SK-N-SH (cell line): ENCODE data around the gene POLA1. TPM values are rescaled to one million over a fixed set of nuclear protein-coding genes. Genes with fewer than 3 reads are reported as not detected.

Experiments used
- CTCF ChIA-PET: fragments of 300-600, 350-600 bp; formaldehyde crosslinking; extraction: SDS; loops from one replicate; lab custom pipeline; 2021; lab: Yijun Ruan, JAX
- POLR2A ChIA-PET: fragments of 350-600 bp; sonication (Branson Sonifier 250); formaldehyde crosslinking; extraction: SDS; loops from one replicate; lab custom pipeline; 2020; ENCODE audit warnings: antibody characterized with exemption, inconsistent platforms; lab: Yijun Ruan, JAX
- DNase-seq: peaks from one replicate; pipeline ENCODE4 v3.0.0; 2012
- H2AFZ ChIP-seq: fragments of 200-600 bp; sonication (generic); 2 replicates; pipeline ENCODE4 v1.8.1; 2016; ENCODE audit warnings: antibody characterized with exemption, mild to moderate bottlenecking, low read depth
- H3F3A ChIP-seq: fragments of 200-600 bp; sonication (generic); replicated peaks from 2 replicates; pipeline ENCODE3; 2016; ENCODE audit warnings: antibody characterized with exemption, mild to moderate bottlenecking; ENCODE audit not compliant: insufficient read depth
- H3K27ac ChIP-seq, 2 experiments: fragments of 200-500 bp in 1 of 2; fragments of 200-600 bp in 1 of 2; sonication (Bioruptor generic) in 1 of 2; sonication (generic), shearing (Covaris generic) in 1 of 2; 2 replicates each; pipeline versions ENCODE4 v1.5.1 to v1.6.1; 2014 to 2016; ENCODE audit warnings: low read depth in 2 of 2, inconsistent platforms in 1 of 2, low read length in 1 of 2, mild to moderate bottlenecking in 1 of 2, mixed read lengths in 1 of 2
- H3K27me3 ChIP-seq: fragments of 200-600 bp; sonication (generic), shearing (Covaris generic); 2 replicates; pipeline ENCODE4 v1.6.1; 2016; ENCODE audit warnings: mixed run types; ENCODE audit not compliant: insufficient read depth
- H3K36me3 ChIP-seq, 2 experiments: fragments of 200-500 bp in 1 of 2; fragments of 200-600 bp in 1 of 2; sonication (Bioruptor generic) in 1 of 2; sonication (generic) in 1 of 2; replicated peaks in 1 of 2; 2 replicates each; pipeline versions ENCODE3 to v1.5.1; 2014 to 2016; ENCODE audit warnings: low read length in 1 of 2, mild to moderate bottlenecking in 1 of 2; ENCODE audit not compliant: insufficient read depth in 2 of 2, control insufficient read depth in 1 of 2
- H3K4me1 ChIP-seq, 2 experiments: fragments of 200-500 bp in 1 of 2; fragments of 200-600 bp in 1 of 2; sonication (Bioruptor generic) in 1 of 2; sonication (generic), shearing (Covaris generic) in 1 of 2; 2 replicates each; pipeline versions ENCODE4 v1.5.1 to v1.6.1; 2014 to 2016; ENCODE audit warnings: low read depth in 1 of 2, low read length in 1 of 2, mixed run types in 1 of 2; ENCODE audit not compliant: insufficient read depth in 2 of 2, control insufficient read depth in 1 of 2
- H3K4me2 ChIP-seq: fragments of 200-600 bp; sonication (generic), shearing (Covaris generic); 2 replicates; pipeline ENCODE4 v1.6.1; 2017; ENCODE audit warnings: mixed run types
- H3K4me3 ChIP-seq, 2 experiments: fragments of 200-500 bp in 1 of 2; fragments of 200-600 bp in 1 of 2; sonication (Bioruptor generic) in 1 of 2; sonication (generic), shearing (Covaris generic) in 1 of 2; 2 replicates each; pipeline versions ENCODE4 v1.5.1 to v1.8.1; 2014 to 2016; ENCODE audit warnings: low read depth in 2 of 2, inconsistent platforms in 1 of 2, low read length in 1 of 2, mild to moderate bottlenecking in 1 of 2, mixed read lengths in 1 of 2, moderate library complexity in 1 of 2
- H3K79me2 ChIP-seq: fragments of 200-600 bp; sonication (generic); 2 replicates; pipeline ENCODE4 v1.8.1; 2017; ENCODE audit warnings: mild to moderate bottlenecking; ENCODE audit not compliant: insufficient read depth
- H3K9ac ChIP-seq: fragments of 200-600 bp; sonication (generic); 2 replicates; pipeline ENCODE4 v1.6.1; 2017; ENCODE audit warnings: mixed run types
- H3K9me2 ChIP-seq: fragments of 200-600 bp; sonication (generic); 2 replicates; pipeline ENCODE4 v1.6.1; 2017; ENCODE audit warnings: mixed run types
- H3K9me3 ChIP-seq: fragments of 200-600 bp; sonication (generic); 2 replicates; pipeline ENCODE4 v1.6.1; 2017; ENCODE audit warnings: mixed run types, mild to moderate bottlenecking, moderate library complexity
- H4K20me1 ChIP-seq: fragments of 200-600 bp; sonication (generic); 2 replicates; pipeline ENCODE4 v1.6.1; 2017; ENCODE audit warnings: mild to moderate bottlenecking, mixed run types; ENCODE audit not compliant: insufficient read depth
- FOXJ3 ChIP-seq: sonication (generic); formaldehyde crosslinking; IDR thresholded peaks from 2 replicates; pipeline ENCODE4 v1.5.1; 2020; ENCODE audit warnings: mild to moderate bottlenecking, missing genetic modification reagents
- FOXM1 ChIP-seq: IDR thresholded peaks from 2 replicates; pipeline ENCODE4 v1.4.0; 2012; ENCODE audit warnings: low read depth, mild to moderate bottlenecking
- MXI1 ChIP-seq: IDR thresholded peaks from 2 replicates; pipeline ENCODE4 v1.6.1; 2012; ENCODE audit warnings: mild to moderate bottlenecking, low read depth, low read length, improper control_type of control experiment
- NFIC ChIP-seq: IDR thresholded peaks from 2 replicates; pipeline ENCODE4 v1.4.0; 2012; ENCODE audit warnings: borderline replicate concordance
- RAD21 ChIP-seq: IDR thresholded peaks from 2 replicates; pipeline ENCODE4 v1.6.1; 2012; ENCODE audit warnings: mild to moderate bottlenecking, low read length
- RFX5 ChIP-seq: IDR thresholded peaks from 2 replicates; pipeline ENCODE4 v1.6.1; 2012; ENCODE audit warnings: mild to moderate bottlenecking, improper control_type of control experiment, low read length
- RXRA ChIP-seq: IDR thresholded peaks from 2 replicates; pipeline ENCODE4 v1.4.0; 2012; ENCODE audit warnings: low read depth, mild to moderate bottlenecking, borderline replicate concordance
- SIN3A ChIP-seq: IDR thresholded peaks from 2 replicates; pipeline ENCODE4 v1.6.1; 2012; ENCODE audit warnings: low read depth, mild to moderate bottlenecking, low read length, moderate library complexity, borderline replicate concordance
- TAF1 ChIP-seq: IDR thresholded peaks from 2 replicates; pipeline ENCODE4 v1.6.1; 2012; ENCODE audit warnings: low read depth, mild to moderate bottlenecking, low read length, moderate library complexity, borderline replicate concordance
- YY1 ChIP-seq: IDR thresholded peaks from 2 replicates; pipeline ENCODE4 v1.4.0; 2012; ENCODE audit warnings: low read depth, mild to moderate bottlenecking
- WGBS: methylation state at CpG from one replicate; pipeline ENCODE4 v1.1.6; 2017; ENCODE audit warnings: low lambda C conversion rate; 5-methylcytosine and 5-hydroxymethylcytosine counted together
- polyA plus RNA-seq, 3 experiments: library from polyadenylated mRNA; depleted of rRNA; stranded (reverse); fragments of >200 nt; gene quantifications; 2 replicates each; pipeline ENCODE4 v1.2.3, GENCODE V29; 2012
- TF ChIP-seq, protein P1 (sequence below): IDR thresholded peaks from 2 replicates; pipeline ENCODE4 v1.4.0; 2012; ENCODE audit warnings: low read depth, borderline replicate concordance
- TF ChIP-seq, protein P2 (sequence below): fragments of 200-600 bp; sonication (generic); IDR thresholded peaks from 2 replicates; pipeline ENCODE4 v1.6.1; 2017; ENCODE audit warnings: antibody characterized with exemption, mild to moderate bottlenecking, moderate library complexity
- TF ChIP-seq, protein P3 (sequence below): IDR thresholded peaks from 2 replicates; pipeline ENCODE4 v1.4.0; 2012; ENCODE audit warnings: low read depth, borderline replicate concordance
- TF ChIP-seq, protein P4 (sequence below): IDR thresholded peaks from 2 replicates; pipeline ENCODE4 v1.6.1; 2012; ENCODE audit warnings: mild to moderate bottlenecking, low read depth, low read length, moderate library complexity
- TF ChIP-seq, protein P5 (sequence below): fragments of 150-350 bp; IDR thresholded peaks from 2 replicates; pipeline ENCODE4 v1.6.1; 2017; ENCODE audit warnings: antibody characterized with exemption, low read length, low read depth, borderline replicate concordance
- TF ChIP-seq, protein P6 (sequence below): IDR thresholded peaks from 2 replicates; pipeline ENCODE4; 2012

POLA1 gene
- polyA plus RNA-seq, 1 of the 3 experiments (the other 2 are of a cell fraction) = 2.8 TPM

DNA sequence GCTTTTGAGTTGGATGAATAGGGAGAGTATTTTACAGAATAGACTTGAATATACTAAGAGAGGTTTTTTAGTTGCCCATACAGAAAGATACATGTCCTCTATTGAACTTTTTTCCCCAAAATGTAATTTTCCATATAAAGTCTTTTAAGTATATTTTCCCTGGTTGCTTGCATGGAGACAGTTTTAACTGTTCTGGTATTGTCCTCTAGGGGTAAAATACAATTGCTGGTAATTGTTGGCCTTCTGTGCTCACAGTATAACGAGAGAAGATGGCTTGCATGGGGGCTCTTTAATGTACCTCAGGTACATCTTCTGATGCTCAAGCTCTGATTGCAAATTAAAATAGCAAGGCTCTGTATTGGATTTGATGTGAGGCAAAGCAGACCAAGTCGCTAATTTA lies 186.0 kb downstream of the POLA1 start:
- no peak overlapping the region for H3K4me2 ChIP-seq
- ChIA-PET POLR2A (no interaction called here), CTCF (interaction anchor here (0.8 to 1.9 kb wide), 2 partner anchors 12 to 17 kb away, joined by 3 to 5 read pairs; no protein-coding TSS in a partner anchor)
- H3K27me3 ChIP-seq = no peaks in the 10 kb centered on the region
- H4K20me1 ChIP-seq = no peaks in the 10 kb centered on the region
- H3K9me2 ChIP-seq = no peaks in the 10 kb centered on the region
- TF ChIP-seq RXRA (no peak), SIN3A (no peak), RFX5 (no peak)
- TF ChIP-seq, protein P1, sequence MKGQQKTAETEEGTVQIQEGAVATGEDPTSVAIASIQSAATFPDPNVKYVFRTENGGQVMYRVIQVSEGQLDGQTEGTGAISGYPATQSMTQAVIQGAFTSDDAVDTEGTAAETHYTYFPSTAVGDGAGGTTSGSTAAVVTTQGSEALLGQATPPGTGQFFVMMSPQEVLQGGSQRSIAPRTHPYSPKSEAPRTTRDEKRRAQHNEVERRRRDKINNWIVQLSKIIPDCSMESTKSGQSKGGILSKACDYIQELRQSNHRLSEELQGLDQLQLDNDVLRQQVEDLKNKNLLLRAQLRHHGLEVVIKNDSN = no peak
- TF ChIP-seq, protein P2, sequence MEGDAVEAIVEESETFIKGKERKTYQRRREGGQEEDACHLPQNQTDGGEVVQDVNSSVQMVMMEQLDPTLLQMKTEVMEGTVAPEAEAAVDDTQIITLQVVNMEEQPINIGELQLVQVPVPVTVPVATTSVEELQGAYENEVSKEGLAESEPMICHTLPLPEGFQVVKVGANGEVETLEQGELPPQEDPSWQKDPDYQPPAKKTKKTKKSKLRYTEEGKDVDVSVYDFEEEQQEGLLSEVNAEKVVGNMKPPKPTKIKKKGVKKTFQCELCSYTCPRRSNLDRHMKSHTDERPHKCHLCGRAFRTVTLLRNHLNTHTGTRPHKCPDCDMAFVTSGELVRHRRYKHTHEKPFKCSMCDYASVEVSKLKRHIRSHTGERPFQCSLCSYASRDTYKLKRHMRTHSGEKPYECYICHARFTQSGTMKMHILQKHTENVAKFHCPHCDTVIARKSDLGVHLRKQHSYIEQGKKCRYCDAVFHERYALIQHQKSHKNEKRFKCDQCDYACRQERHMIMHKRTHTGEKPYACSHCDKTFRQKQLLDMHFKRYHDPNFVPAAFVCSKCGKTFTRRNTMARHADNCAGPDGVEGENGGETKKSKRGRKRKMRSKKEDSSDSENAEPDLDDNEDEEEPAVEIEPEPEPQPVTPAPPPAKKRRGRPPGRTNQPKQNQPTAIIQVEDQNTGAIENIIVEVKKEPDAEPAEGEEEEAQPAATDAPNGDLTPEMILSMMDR = 0 out of 2 replicates have a peak, but pooled peaks have one; percentile 8
- no peak overlapping the region for H2AFZ ChIP-seq
- no peaks in the 10 kb centered on the region for H3F3A ChIP-seq
- H3K36me3 ChIP-seq = no peaks in the 10 kb centered on the region
- H3K27ac ChIP-seq = no peak overlapping the region
- WGBS = 57% methylated on average over 2 of the region's 2 CpGs
- no peaks in the 10 kb centered on the region for H3K9me3 ChIP-seq
- no peak overlapping the region for H3K9ac ChIP-seq
- H3K4me1 ChIP-seq = no peaks in the 10 kb centered on the region
- no peak for DNase-seq
- no peak overlapping the region for H3K4me3 ChIP-seq
- H3K79me2 ChIP-seq = no peaks in the 10 kb centered on the region

DNA sequence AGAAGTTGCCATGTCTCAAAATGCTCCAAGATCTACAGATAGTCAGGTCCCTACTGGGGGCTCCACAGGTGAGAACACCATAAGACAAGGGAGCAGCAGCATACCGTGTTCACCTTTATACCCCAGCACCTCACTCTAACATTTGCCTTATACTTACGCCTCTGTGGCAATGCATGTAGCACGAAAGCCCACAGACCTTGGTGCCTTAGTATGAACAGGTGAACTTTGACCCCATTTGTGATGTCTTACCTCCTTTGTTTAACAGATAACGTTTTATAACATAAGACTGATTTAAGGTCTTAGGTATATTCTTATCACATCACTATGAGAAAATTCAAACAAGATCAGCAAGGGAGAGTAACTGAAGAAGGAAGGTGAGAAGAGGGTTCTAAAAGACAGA lies 193.2 kb downstream of the POLA1 start:
- CTCF ChIA-PET = interaction anchor here (1.2 kb wide), 1 partner anchor 44 kb away, joined by 3 read pairs; no protein-coding TSS in a partner anchor
- H4K20me1 ChIP-seq = no peaks in the 10 kb centered on the region
- TF ChIP-seq TAF1 = no peak
- TF ChIP-seq, protein P3, sequence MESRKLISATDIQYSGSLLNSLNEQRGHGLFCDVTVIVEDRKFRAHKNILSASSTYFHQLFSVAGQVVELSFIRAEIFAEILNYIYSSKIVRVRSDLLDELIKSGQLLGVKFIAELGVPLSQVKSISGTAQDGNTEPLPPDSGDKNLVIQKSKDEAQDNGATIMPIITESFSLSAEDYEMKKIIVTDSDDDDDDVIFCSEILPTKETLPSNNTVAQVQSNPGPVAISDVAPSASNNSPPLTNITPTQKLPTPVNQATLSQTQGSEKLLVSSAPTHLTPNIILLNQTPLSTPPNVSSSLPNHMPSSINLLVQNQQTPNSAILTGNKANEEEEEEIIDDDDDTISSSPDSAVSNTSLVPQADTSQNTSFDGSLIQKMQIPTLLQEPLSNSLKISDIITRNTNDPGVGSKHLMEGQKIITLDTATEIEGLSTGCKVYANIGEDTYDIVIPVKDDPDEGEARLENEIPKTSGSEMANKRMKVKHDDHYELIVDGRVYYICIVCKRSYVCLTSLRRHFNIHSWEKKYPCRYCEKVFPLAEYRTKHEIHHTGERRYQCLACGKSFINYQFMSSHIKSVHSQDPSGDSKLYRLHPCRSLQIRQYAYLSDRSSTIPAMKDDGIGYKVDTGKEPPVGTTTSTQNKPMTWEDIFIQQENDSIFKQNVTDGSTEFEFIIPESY = no peak
- no peak for TF ChIP-seq FOXM1
- no peak for TF ChIP-seq MXI1
- TF ChIP-seq, protein P4, sequence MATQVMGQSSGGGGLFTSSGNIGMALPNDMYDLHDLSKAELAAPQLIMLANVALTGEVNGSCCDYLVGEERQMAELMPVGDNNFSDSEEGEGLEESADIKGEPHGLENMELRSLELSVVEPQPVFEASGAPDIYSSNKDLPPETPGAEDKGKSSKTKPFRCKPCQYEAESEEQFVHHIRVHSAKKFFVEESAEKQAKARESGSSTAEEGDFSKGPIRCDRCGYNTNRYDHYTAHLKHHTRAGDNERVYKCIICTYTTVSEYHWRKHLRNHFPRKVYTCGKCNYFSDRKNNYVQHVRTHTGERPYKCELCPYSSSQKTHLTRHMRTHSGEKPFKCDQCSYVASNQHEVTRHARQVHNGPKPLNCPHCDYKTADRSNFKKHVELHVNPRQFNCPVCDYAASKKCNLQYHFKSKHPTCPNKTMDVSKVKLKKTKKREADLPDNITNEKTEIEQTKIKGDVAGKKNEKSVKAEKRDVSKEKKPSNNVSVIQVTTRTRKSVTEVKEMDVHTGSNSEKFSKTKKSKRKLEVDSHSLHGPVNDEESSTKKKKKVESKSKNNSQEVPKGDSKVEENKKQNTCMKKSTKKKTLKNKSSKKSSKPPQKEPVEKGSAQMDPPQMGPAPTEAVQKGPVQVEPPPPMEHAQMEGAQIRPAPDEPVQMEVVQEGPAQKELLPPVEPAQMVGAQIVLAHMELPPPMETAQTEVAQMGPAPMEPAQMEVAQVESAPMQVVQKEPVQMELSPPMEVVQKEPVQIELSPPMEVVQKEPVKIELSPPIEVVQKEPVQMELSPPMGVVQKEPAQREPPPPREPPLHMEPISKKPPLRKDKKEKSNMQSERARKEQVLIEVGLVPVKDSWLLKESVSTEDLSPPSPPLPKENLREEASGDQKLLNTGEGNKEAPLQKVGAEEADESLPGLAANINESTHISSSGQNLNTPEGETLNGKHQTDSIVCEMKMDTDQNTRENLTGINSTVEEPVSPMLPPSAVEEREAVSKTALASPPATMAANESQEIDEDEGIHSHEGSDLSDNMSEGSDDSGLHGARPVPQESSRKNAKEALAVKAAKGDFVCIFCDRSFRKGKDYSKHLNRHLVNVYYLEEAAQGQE = no peak
- TF ChIP-seq, protein P5, sequence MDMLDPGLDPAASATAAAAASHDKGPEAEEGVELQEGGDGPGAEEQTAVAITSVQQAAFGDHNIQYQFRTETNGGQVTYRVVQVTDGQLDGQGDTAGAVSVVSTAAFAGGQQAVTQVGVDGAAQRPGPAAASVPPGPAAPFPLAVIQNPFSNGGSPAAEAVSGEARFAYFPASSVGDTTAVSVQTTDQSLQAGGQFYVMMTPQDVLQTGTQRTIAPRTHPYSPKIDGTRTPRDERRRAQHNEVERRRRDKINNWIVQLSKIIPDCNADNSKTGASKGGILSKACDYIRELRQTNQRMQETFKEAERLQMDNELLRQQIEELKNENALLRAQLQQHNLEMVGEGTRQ = no peak
- no peak for TF ChIP-seq YY1
- no peak for TF ChIP-seq NFIC
- TF ChIP-seq, protein P6, sequence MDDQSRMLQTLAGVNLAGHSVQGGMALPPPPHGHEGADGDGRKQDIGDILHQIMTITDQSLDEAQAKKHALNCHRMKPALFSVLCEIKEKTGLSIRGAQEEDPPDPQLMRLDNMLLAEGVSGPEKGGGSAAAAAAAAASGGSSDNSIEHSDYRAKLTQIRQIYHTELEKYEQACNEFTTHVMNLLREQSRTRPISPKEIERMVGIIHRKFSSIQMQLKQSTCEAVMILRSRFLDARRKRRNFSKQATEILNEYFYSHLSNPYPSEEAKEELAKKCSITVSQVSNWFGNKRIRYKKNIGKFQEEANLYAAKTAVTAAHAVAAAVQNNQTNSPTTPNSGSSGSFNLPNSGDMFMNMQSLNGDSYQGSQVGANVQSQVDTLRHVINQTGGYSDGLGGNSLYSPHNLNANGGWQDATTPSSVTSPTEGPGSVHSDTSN = no peak
- TF ChIP-seq, protein P1 = no peak
- TF ChIP-seq FOXJ3 (CRISPR knock-in tag) = no peak
- TF ChIP-seq RAD21 = no peak
- TF ChIP-seq, all 33 proteins: peak for 0
- H2AFZ ChIP-seq = no peak overlapping the region
- H3K9me3 ChIP-seq = no peaks in the 10 kb centered on the region
- no peak overlapping the region for H3K27ac ChIP-seq
- no peaks in the 10 kb centered on the region for H3K4me1 ChIP-seq
- H3K79me2 ChIP-seq = no peaks in the 10 kb centered on the region
- H3K4me3 ChIP-seq = no peak overlapping the region
- DNase-seq = no peak
- no peak overlapping the region for H3K4me2 ChIP-seq
- POLR2A ChIA-PET = no interaction called here
- no peaks in the 10 kb centered on the region for H3F3A ChIP-seq
- H3K36me3 ChIP-seq = no peaks in the 10 kb centered on the region
- H3K27me3 ChIP-seq = no peaks in the 10 kb centered on the region
- no peak overlapping the region for H3K9ac ChIP-seq
- no peaks in the 10 kb centered on the region for H3K9me2 ChIP-seq
- WGBS = 56% methylated on average over 4 of the region's 4 CpGs
